Adrenal gland (tissue), 5 donors: ENCODE measurements around the gene KAZN.

Experiments used
- POLR2A ChIP-seq, 2 donors: fragments of 450-650 bp; IDR thresholded peaks; one replicate each; pipeline ENCODE4 v1.6.1; 2017; ENCODE audit warnings: antibody characterized with exemption in 2 of 2, mild to moderate bottlenecking in 2 of 2, moderate library complexity in 1 of 2
- TF ChIP-seq, protein P1 (sequence below), 6 experiments: fragments of 450-650 bp in 4 of 6; fragments of 200-600 bp in 2 of 6; sonication (generic) in 1 of 6; IDR thresholded peaks; 1 replicate in 5 of 6; 2 replicates in 1 of 6; pipeline versions ENCODE4 v1.5.1 to v1.8.0; 2016 to 2021; ENCODE audit warnings: antibody characterized with exemption in 6 of 6, mild to moderate bottlenecking in 2 of 6, moderate library complexity in 1 of 6
- donor health status: DM: no; HTN: no; CAD: no.

DNA sequence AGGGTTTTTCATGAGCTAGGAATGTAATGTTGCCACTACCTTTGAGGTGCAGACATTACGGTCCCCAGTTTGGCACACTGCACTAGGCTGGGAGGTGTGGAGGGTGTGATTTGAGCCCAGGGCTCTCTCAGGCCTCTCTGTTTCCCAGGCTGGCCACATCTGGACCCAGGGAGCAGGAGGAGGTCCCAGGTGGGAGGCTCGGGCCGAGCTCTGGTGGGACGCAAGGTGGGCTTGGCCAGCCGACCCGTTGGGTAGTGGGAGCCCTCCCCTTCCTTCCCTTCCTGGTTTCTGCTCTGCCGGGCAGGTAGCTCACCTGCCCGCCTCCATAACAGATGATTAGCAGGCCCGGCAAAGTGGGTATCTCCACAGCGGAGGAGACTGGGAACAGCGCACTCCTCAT lies 408.9 kb downstream of the KAZN start:
- TF ChIP-seq, protein P1, sequence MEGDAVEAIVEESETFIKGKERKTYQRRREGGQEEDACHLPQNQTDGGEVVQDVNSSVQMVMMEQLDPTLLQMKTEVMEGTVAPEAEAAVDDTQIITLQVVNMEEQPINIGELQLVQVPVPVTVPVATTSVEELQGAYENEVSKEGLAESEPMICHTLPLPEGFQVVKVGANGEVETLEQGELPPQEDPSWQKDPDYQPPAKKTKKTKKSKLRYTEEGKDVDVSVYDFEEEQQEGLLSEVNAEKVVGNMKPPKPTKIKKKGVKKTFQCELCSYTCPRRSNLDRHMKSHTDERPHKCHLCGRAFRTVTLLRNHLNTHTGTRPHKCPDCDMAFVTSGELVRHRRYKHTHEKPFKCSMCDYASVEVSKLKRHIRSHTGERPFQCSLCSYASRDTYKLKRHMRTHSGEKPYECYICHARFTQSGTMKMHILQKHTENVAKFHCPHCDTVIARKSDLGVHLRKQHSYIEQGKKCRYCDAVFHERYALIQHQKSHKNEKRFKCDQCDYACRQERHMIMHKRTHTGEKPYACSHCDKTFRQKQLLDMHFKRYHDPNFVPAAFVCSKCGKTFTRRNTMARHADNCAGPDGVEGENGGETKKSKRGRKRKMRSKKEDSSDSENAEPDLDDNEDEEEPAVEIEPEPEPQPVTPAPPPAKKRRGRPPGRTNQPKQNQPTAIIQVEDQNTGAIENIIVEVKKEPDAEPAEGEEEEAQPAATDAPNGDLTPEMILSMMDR (IDR thresholded peaks at IDR 0.05), result no peak
- TF ChIP-seq POLR2A (IDR thresholded peaks at IDR 0.05), result no peak
